Transverse colon (tissue), 4 donors: ENCODE measurements around the gene USP5. TPM values are rescaled to one million over a fixed set of nuclear protein-coding genes. Genes with fewer than 3 reads are reported as not detected.

Experiments
- DNase-seq: peaks from one replicate; pipeline ENCODE4 v3.0.0-alpha.2; 2019
- H3K27ac ChIP-seq, 4 donors: fragments of 200-600 bp; sonication (generic); 2 replicates each; pipeline ENCODE4 v1.5.1; 2016 to 2018; ENCODE audit warnings: inconsistent platforms in 4 of 4
- H3K27me3 ChIP-seq: fragments of 200-600 bp; sonication (generic); 2 replicates; pipeline ENCODE4 v1.5.1; 2017; ENCODE audit warnings: inconsistent platforms
- H3K36me3 ChIP-seq, 4 donors: fragments of 200-600 bp; sonication (generic); 2 replicates each; pipeline ENCODE4 v1.5.1; 2017 to 2019; ENCODE audit warnings: inconsistent platforms in 4 of 4
- H3K4me1 ChIP-seq, 4 donors: fragments of 200-600 bp; sonication (generic); 2 replicates each; pipeline ENCODE4 v1.5.1; 2017 to 2020; ENCODE audit warnings: inconsistent platforms in 4 of 4
- H3K4me3 ChIP-seq, 4 donors: fragments of 200-600 bp; sonication (generic); 1 replicate in 1 of 4; 2 replicates in 3 of 4; pipeline versions ENCODE4 v1.5.1 to v1.6.1; 2017 to 2019; ENCODE audit warnings: inconsistent platforms in 4 of 4
- H3K9me3 ChIP-seq, 2 donors: fragments of 200-600 bp; sonication (generic); 2 replicates each; pipeline ENCODE4 v1.5.1; 2017 to 2019; ENCODE audit warnings: inconsistent platforms in 2 of 2
- EP300 ChIP-seq: sonication (generic); formaldehyde crosslinking; IDR thresholded peaks from one replicate; pipeline ENCODE4 v1.6.1; 2017; ENCODE audit warnings: antibody characterized with exemption, low read depth
- POLR2A ChIP-seq: fragments of 450-650 bp; IDR thresholded peaks from one replicate; pipeline ENCODE4 v1.6.1; 2016; ENCODE audit warnings: antibody characterized with exemption, mild to moderate bottlenecking, moderate library complexity
- POLR2AphosphoS5 ChIP-seq, 3 donors: sonication (generic); formaldehyde crosslinking; IDR thresholded peaks; one replicate each; pipeline ENCODE4 v1.6.1; 2016; ENCODE audit warnings: antibody characterized with exemption in 3 of 3
- WGBS, 2 donors: methylation state at CpG; one replicate each; pipeline ENCODE4 v1.1.5; 2018; ENCODE audit warnings: low coverage in 1 of 2; 5-methylcytosine and 5-hydroxymethylcytosine counted together
- in situ Hi-C, 4 donors: fragments of 200-750 bp; cut with MboI; loops; one replicate each; pipeline versions ENCODE4 v1.15.0 to v1.15.1; 2017; ENCODE audit warnings: low sequenced_read_pairs in 3 of 4, low pct_ligation_motif_present in 1 of 4, low pct_unique_long_range_greater_than_20kb in 1 of 4
- intact Hi-C: fragments of 100-400 bp; cut with DNase I; formaldehyde crosslinking; loops from one replicate; pipeline ENCODE4 v1.15.1; 2023; ENCODE audit warnings: low total_unique reads
- total RNA-seq, 4 donors: library from RNA; depleted of rRNA; stranded (reverse); fragments of >200 nt; gene quantifications; one replicate each; pipeline ENCODE4 v1.1.0, GENCODE V29; 2016
- TF ChIP-seq, protein P1 (sequence below), 5 experiments: fragments of 200-600 bp in 3 of 5; fragments of 450-650 bp in 2 of 5; sonication (generic) in 3 of 5; IDR thresholded peaks; 1 replicate in 2 of 5; 2 replicates in 3 of 5; pipeline ENCODE4 v1.5.1; 2016 to 2017; ENCODE audit warnings: antibody characterized with exemption in 5 of 5, inconsistent platforms in 3 of 5, mild to moderate bottlenecking in 2 of 5, moderate library complexity in 1 of 5

The USP5 gene
- total RNA-seq, 4 donors from 2014 or later: 30.5 to 171 (median 35.4) TPM

DNA sequence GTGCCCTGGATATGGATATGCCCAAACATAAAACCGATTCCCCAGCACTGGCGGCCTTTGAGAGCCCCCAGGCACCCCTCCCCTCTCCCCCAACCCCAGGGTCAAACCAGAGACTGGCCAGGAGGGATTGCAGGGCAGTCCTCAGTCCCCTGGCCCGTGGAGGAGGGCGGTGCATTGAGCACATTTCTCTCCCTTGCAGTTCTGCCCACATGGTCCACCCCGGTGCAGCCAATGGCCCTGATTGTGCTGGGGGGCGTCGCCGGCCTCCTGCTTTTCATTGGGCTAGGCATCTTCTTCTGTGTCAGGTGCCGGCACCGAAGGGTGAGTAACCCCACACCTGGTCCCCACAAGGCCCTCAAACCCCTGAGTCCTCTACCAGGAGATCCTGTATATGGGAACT is 33.7 kb upstream of the USP5 start:
- in situ Hi-C loops: no loop called here
- 79 to 82% methylated on average over 4 to 10 of the region's 10 CpGs for WGBS, 2 donors
- intact Hi-C loops: no loop called here
- no peak overlapping the region for H3K27ac ChIP-seq
- peaks cover 5 to 15% (median 11%) of the 10 kb centered on the region in 4 donors for H3K4me1 ChIP-seq
- peaks cover 13% of the 10 kb centered on the region for H3K27me3 ChIP-seq
- no peak overlapping the region for H3K4me3 ChIP-seq
- DNase-seq: no peak
- TF ChIP-seq POLR2AphosphoS5 (IDR thresholded peaks at IDR 0.05) (no peak), EP300 (no peak), POLR2A (no peak)
- TF ChIP-seq, protein P1, sequence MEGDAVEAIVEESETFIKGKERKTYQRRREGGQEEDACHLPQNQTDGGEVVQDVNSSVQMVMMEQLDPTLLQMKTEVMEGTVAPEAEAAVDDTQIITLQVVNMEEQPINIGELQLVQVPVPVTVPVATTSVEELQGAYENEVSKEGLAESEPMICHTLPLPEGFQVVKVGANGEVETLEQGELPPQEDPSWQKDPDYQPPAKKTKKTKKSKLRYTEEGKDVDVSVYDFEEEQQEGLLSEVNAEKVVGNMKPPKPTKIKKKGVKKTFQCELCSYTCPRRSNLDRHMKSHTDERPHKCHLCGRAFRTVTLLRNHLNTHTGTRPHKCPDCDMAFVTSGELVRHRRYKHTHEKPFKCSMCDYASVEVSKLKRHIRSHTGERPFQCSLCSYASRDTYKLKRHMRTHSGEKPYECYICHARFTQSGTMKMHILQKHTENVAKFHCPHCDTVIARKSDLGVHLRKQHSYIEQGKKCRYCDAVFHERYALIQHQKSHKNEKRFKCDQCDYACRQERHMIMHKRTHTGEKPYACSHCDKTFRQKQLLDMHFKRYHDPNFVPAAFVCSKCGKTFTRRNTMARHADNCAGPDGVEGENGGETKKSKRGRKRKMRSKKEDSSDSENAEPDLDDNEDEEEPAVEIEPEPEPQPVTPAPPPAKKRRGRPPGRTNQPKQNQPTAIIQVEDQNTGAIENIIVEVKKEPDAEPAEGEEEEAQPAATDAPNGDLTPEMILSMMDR (IDR thresholded peaks at IDR 0.05): no peak
- H3K9me3 ChIP-seq: no peaks in the 10 kb centered on the region
- no peaks in the 10 kb centered on the region for H3K36me3 ChIP-seq

DNA sequence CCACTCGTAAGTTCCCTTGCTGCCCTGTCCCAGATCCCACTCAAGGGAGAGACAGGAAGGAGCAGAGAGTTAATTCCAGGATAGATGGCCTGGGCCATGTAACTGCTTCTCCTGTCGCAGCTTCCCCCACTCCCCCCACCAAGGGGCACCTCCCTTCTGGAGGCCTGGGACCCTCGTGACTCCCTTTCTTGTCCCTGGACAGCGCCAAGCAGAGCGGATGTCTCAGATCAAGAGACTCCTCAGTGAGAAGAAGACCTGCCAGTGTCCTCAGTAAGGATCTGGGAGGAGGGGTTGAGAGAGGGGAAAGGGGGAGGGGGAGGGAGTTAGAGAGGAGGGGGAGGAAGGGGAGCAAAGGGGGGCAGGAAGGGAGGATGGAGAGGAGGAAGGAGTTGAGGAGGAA is 33.3 kb upstream of the USP5 start:
- Histone ChIP-seq H3K4me3 (no peak overlapping the region), H3K27me3 (peaks cover 16% of the 10 kb centered on the region), H3K36me3 (no peaks in the 10 kb centered on the region), H3K4me1 (peaks cover 5 to 15% (median 11%) of the 10 kb centered on the region in 4 donors), H3K9me3 (no peaks in the 10 kb centered on the region), H3K27ac (no peak overlapping the region)
- in situ Hi-C loops (no loop called here), intact Hi-C loops (no loop called here)
- TF ChIP-seq POLR2A: no peak
- TF ChIP-seq, protein P1 (IDR thresholded peaks at IDR 0.05): no peak
- no peak for TF ChIP-seq POLR2AphosphoS5 (IDR thresholded peaks at IDR 0.05)
- TF ChIP-seq EP300: no peak
- DNase-seq: no peak
- 84 to 100% methylated on average over 1 to 5 of the region's 5 CpGs for WGBS, 2 donors

DNA sequence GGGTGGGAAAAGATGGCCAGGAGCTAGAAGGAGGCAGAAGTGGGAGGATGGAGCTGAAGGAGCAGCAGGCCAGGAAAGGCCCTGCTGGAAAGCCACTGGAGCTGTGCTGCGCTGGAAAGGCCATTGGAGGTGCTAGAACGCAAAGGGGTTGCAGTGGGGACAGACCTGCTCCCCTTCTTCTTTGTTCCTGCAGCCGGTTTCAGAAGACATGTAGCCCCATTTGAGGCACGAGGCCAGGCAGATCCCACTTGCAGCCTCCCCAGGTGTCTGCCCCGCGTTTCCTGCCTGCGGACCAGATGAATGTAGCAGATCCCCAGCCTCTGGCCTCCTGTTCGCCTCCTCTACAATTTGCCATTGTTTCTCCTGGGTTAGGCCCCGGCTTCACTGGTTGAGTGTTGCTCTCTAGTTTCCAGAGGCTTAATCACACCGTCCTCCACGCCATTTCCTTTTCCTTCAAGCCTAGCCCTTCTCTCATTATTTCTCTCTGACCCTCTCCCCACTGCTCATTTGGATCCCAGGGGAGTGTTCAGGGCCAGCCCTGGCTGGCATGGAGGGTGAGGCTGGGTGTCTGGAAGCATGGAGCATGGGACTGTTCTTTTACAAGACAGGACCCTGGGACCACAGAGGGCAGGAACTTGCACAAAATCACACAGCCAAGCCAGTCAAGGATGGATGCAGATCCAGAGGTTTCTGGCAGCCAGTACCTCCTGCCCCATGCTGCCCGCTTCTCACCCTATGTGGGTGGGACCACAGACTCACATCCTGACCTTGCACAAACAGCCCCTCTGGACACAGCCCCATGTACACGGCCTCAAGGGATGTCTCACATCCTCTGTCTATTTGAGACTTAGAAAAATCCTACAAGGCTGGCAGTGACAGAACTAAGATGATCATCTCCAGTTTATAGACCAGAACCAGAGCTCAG is 32.6 kb upstream of the USP5 start:
- WGBS, 2 donors: 81 to 100% methylated on average over 4 to 13 of the region's 13 CpGs
- in situ Hi-C loops: loop anchor here in 1 of 4 donors (10.0 kb wide), 1 partner anchor 75 kb away; no protein-coding TSS in a partner anchor
- TF ChIP-seq, protein P1 (IDR thresholded peaks at IDR 0.05): no peak
- TF ChIP-seq EP300 (no peak), POLR2A (no peak), POLR2AphosphoS5 (IDR thresholded peaks at IDR 0.05) (no peak)

DNA sequence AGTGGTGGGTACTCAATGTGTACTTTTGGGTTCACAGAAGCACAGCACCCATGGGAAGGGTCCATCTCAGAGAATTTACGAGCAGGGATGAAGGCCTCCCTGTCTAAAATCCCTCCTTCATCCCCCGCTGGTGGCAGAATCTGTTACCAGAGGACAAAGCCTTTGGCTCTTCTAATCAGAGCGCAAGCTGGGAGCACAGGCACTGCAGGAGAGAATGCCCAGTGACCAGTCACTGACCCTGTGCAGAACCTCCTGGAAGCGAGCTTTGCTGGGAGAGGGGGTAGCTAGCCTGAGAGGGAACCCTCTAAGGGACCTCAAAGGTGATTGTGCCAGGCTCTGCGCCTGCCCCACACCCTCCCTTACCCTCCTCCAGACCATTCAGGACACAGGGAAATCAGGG is 31.8 kb upstream of the USP5 start:
- no peak overlapping the region for H3K27ac ChIP-seq
- TF ChIP-seq POLR2A (no peak), POLR2AphosphoS5 (IDR thresholded peaks at IDR 0.05) (no peak), EP300 (no peak)
- TF ChIP-seq, protein P1 (IDR thresholded peaks at IDR 0.05): no peak
- in situ Hi-C loops: loop anchor here in 1 of 4 donors (10.0 kb wide), 1 partner anchor 75 kb away; no protein-coding TSS in a partner anchor
- H3K9me3 ChIP-seq: no peaks in the 10 kb centered on the region
- peaks cover 5 to 17% (median 11%) of the 10 kb centered on the region in 4 donors for H3K4me1 ChIP-seq
- H3K36me3 ChIP-seq: no peaks in the 10 kb centered on the region
- peaks cover 31% of the 10 kb centered on the region for H3K27me3 ChIP-seq
- DNase-seq: no peak
- 71 to 90% methylated on average over 4 to 5 of the region's 5 CpGs for WGBS, 2 donors
- intact Hi-C loops: no loop called here
- no peak overlapping the region for H3K4me3 ChIP-seq

More for the DNA sequence above, 32.6 kb upstream of the USP5 start:
- no peak for DNase-seq
- intact Hi-C loops: no loop called here
- Histone ChIP-seq H3K4me1 (peaks cover 5 to 15% (median 11%) of the 10 kb centered on the region in 4 donors), H3K36me3 (no peaks in the 10 kb centered on the region), H3K9me3 (no peaks in the 10 kb centered on the region), H3K4me3 (no peak overlapping the region), H3K27ac (no peak overlapping the region), H3K27me3 (peaks cover 23% of the 10 kb centered on the region)
